Rectal smooth muscle tissue (tissue), 1 donor: Measurements from ENCODE around the gene ZNF629.
"Not testable (repeated sequence)": the region's sequence is repeated elsewhere in the genome, so short reads cannot be mapped to it uniquely, and the experiment has no call there.

ENCODE experiments used
- H3K27ac ChIP-seq: one replicate; pipeline ENCODE4 v1.7.0; 2013; ENCODE audit warnings: low read depth, low read length, inconsistent platforms
- H3K27me3 ChIP-seq: one replicate; pipeline ENCODE4 v1.7.0; 2013; ENCODE audit warnings: low read length; ENCODE audit not compliant: control insufficient read depth, insufficient read depth
- H3K36me3 ChIP-seq: one replicate; pipeline ENCODE4 v1.7.0; 2013; ENCODE audit warnings: low read length; ENCODE audit not compliant: control insufficient read depth, insufficient read depth
- H3K4me1 ChIP-seq: one replicate; pipeline ENCODE4 v1.7.0; 2013; ENCODE audit warnings: low read length; ENCODE audit not compliant: control insufficient read depth, insufficient read depth
- H3K4me3 ChIP-seq: one replicate; pipeline ENCODE4 v1.7.0; 2013; ENCODE audit warnings: low read length
- H3K9ac ChIP-seq: one replicate; pipeline ENCODE4 v1.7.0; 2013; ENCODE audit warnings: low read length

ZNF629 gene

DNA sequence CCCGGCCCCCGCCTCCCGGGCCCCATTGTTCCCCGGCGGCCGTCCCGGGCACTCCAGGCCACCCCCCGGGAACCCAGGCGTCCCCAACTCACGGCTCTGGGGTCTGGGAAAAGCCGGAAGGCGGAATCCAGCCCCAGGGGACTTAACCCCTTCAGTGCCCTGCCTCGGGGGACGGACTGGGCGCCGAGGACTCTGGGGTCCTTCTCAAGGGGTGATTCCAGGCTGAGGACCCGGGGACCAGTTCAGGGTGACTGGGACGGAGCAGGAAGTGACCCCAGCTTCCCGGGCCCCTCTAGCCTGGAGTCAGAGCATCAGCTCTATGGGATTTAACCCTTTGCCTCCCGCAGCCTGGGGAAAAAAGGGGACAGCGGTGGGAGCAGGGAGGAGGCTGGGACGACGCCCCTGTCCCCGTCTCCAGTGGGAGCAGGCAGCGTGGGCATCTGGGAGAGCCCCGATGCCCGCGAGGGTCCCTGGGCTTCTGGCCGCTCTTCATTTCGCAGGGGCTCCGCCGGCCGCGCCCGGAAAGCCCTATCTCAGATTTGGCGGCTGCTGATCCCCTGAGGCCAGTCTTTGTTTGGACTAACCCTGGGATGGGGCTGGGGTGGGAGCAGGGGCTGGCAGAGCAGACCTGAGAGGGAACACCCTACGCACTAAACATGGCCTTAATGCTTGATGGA is at the start of gene ZNF629:
TSS of gene ZNF629 (minus strand) at position 270 of the 677 bp plus-strand sequence. CDS start 2,723 bp downstream, outside the sequence.
- peaks cover 14% of the 10 kb centered on the region for H3K36me3 ChIP-seq
- no peaks in the 10 kb centered on the region for H3K27me3 ChIP-seq
- peak within 1 kb of the TSS; percentile 88 for H3K27ac ChIP-seq
- peak within 1 kb of the TSS; percentile 91 for H3K4me3 ChIP-seq
- H3K9ac ChIP-seq = peak within 1 kb of the TSS; percentile 92
- peaks cover 7% of the 10 kb centered on the region for H3K4me1 ChIP-seq

DNA sequence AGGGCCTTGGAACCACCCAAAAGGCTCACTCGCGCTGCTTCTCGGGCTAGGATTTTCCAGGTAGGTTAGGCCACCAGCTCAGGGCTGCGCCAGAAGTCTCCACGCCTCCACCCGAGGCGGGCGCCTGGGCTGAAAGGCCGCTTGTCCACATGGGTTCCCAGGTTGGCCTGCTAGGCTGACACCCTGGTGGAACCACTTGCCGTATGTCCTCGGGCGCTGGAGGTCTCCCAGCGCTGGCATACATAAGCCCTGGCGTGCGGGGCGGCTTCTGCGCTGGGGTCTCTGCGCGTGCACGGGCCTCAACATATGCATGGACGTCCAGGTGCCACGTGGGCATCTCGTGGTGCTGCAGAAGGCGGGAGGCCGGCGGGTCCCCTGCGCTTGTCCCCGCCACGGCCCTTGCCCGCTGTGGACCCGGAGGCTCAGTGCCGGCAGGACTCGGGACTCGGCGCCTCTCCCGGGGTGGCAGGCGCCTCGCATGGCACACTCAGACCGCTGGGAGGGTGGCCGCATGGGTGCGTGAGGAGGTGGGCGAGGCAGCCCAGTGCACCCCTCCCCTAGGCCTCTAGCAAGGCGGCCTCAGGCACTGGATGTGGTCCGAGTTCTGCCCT is 47.2 kb upstream of the ZNF629 start:
- H3K4me3 ChIP-seq = no peak overlapping the region
- no peaks in the 10 kb centered on the region for H3K4me1 ChIP-seq
- no peaks in the 10 kb centered on the region for H3K27me3 ChIP-seq
- H3K9ac ChIP-seq = no peak overlapping the region
- H3K36me3 ChIP-seq = no peaks in the 10 kb centered on the region
- H3K27ac ChIP-seq = no peak overlapping the region

DNA sequence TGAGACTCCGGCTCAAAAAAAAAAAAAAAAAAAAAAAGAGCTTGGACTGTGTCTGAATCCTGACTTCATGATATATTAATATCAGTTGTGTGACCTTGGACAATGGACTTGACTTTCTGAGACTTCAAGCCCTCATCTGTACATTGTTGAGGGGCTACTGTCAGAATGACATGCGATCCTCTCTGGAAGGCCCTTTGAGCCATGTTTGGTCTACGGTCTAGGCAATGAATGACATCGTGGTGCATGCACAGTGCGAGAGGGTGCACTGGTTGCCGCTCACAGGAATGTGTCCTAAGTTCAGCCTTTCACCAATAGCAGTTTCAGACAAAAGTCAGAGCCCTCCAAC is 43.0 kb upstream of the ZNF629 start:
- Histone ChIP-seq H3K27me3 (no peaks in the 10 kb centered on the region), H3K36me3 (no peaks in the 10 kb centered on the region), H3K9ac (no peak overlapping the region), H3K27ac (no peak overlapping the region), H3K4me3 (no peak overlapping the region), H3K4me1 (no peaks in the 10 kb centered on the region)

- no peak overlapping the region for H3K4me3 ChIP-seq
- H3K27ac ChIP-seq = no peak overlapping the region
- H3K27me3 ChIP-seq = no peaks in the 10 kb centered on the region
- no peak overlapping the region for H3K9ac ChIP-seq
- H3K36me3 ChIP-seq = no peaks in the 10 kb centered on the region
- H3K4me1 ChIP-seq = no peaks in the 10 kb centered on the region
Observed at GRCh38 chr16:30829130-30830071, 42.4 kb upstream of the ZNF629 start.

DNA sequence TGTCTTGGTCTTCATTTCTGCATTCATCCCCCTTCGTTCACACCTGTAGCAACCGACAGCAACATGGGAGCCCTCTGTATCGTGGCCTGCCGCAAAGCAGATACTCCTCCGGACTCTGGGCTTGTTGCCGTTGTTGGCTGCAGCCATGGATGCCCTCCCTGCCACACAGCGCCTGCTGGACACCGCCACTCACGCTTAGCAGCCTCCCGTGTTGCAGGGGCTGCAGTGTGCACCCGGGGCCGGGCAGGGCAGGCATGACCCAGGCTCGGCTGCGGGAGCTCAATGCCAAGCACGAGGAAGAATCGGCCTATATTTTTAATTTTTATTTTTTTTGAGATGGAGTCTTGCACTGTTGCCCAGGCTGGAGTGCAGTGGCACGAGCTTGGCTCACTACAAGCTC is 34.9 kb upstream of the ZNF629 start:
- Histone ChIP-seq H3K4me3 (no peak overlapping the region), H3K27ac (no peak overlapping the region), H3K36me3 (no peaks in the 10 kb centered on the region), H3K27me3 (no peaks in the 10 kb centered on the region), H3K4me1 (no peaks in the 10 kb centered on the region), H3K9ac (no peak overlapping the region)

GRCh38 chr16:30821441-30821840 is 34.4 kb upstream of the ZNF629 start:
- H3K4me3 ChIP-seq, H3K36me3 ChIP-seq, H3K27ac ChIP-seq, H3K9ac ChIP-seq, H3K4me1 ChIP-seq, H3K27me3 ChIP-seq: not testable (repeated sequence)

- Histone ChIP-seq H3K9ac (no peak overlapping the region), H3K27ac (no peak overlapping the region), H3K4me3 (no peak overlapping the region), H3K27me3 (no peaks in the 10 kb centered on the region), H3K4me1 (no peaks in the 10 kb centered on the region), H3K36me3 (no peaks in the 10 kb centered on the region)
Observed at GRCh38 chr16:30820952-30821421, 34.0 kb upstream of the ZNF629 start.

DNA sequence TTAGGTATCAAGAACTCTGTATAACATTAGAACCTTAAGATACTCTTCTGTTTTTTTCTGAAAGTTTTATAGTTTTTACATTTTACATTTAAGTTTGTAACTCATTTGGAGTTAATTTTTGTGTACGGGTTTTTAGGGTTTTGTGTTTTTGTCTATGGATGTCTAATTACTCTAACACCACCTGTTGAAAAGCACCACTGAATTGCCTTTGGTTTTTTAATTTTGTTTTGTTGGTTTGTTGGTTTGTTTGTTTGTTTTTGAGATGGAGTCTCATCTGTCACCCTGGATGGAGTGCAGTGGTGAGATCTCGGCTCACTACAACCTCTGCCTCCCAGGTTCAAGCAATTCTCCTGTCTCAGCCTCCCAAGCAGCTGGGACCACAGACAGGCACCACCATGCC is 29.8 kb upstream of the ZNF629 start:
- no peaks in the 10 kb centered on the region for H3K36me3 ChIP-seq
- H3K27ac ChIP-seq = no peak overlapping the region
- no peak overlapping the region for H3K4me3 ChIP-seq
- H3K27me3 ChIP-seq = no peaks in the 10 kb centered on the region
- no peak overlapping the region for H3K9ac ChIP-seq
- peaks cover 4% of the 10 kb centered on the region for H3K4me1 ChIP-seq

GRCh38 chr16:30813821-30814189 is 26.8 kb upstream of the ZNF629 start:
- no peaks in the 10 kb centered on the region for H3K27me3 ChIP-seq
- peak overlapping the region; percentile 62 for H3K27ac ChIP-seq
- no peaks in the 10 kb centered on the region for H3K36me3 ChIP-seq
- H3K4me1 ChIP-seq = peaks cover 4% of the 10 kb centered on the region
- H3K4me3 ChIP-seq = peak overlapping the region; percentile 84
- peak overlapping the region; percentile 78 for H3K9ac ChIP-seq

DNA sequence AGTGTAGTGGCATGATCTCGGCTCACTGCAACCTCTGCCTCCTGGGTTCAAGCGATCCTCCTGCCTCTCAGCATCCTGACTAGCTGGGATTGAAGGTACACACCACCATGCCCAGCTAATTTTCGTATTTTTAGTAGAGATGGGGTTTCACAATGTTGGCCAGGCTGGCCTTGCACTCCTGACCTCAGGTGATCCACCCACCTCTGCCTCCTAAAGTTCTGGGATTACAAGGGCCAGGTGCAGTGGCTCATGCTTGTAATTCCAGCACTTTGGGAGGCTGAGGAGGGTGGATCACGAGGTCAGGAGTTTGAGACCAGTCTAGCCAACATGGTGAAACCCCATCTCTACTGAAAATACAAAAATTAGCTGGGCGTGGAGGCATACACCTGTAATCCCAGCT is 22.7 kb upstream of the ZNF629 start:
- H3K27me3 ChIP-seq, H3K9ac ChIP-seq, H3K4me3 ChIP-seq, H3K27ac ChIP-seq, H3K36me3 ChIP-seq: not testable (repeated sequence)
- peaks cover 11% of the 10 kb centered on the region for H3K4me1 ChIP-seq

- H3K4me3 ChIP-seq, H3K36me3 ChIP-seq, H3K27ac ChIP-seq, H3K4me1 ChIP-seq, H3K27me3 ChIP-seq, H3K9ac ChIP-seq: not testable (repeated sequence)
Observed at GRCh38 chr16:30808890-30809426, 22.0 kb upstream of the ZNF629 start.

DNA sequence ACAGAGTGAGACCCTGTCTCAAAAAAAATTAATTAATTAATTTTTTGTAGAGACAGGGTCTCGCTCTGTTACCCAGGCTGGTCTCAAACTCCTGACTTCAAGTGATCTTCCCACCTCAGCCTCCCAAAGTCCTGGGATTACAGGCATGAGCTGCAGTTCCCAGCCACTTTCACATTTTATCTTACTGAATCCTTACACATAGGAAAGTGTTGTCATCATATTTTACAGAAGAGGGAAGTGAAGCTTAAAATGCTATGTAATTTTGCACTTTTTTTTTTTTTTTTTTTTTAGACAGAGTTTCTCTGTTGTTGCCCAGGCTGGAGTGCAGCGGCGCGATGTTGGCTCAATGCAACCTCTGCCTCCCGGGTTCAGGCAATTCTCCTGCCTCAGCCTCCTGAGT is 21.1 kb upstream of the ZNF629 start:
- H3K4me3 ChIP-seq = no peak overlapping the region
- peaks cover 7% of the 10 kb centered on the region for H3K4me1 ChIP-seq
- no peaks in the 10 kb centered on the region for H3K36me3 ChIP-seq
- no peak overlapping the region for H3K9ac ChIP-seq
- no peak overlapping the region for H3K27ac ChIP-seq
- no peaks in the 10 kb centered on the region for H3K27me3 ChIP-seq
